Effector CD8-positive, alpha-beta T cell (primary cell): ENCODE measurements around the gene DHRS12.

ENCODE experiments used
- DNase-seq: peaks from one replicate; lab custom pipeline; 2025; lab: John Stamatoyannopoulos, UW
- total RNA-seq, 4 experiments: gene quantifications; one replicate each; lab custom pipeline; 2026; lab: John Stamatoyannopoulos, UW

Gene DHRS12
- total RNA-seq: 2.3 to 7.1 (median 4.2) reads per million in 4 experiments

- DNase-seq: peak; percentile 80
Measured at GRCh38 chr13:51803422-51804294, at the start of gene DHRS12. Gene DHRS12 (minus strand): TSS chr13:51804163. CDS start chr13:51799659, 4,504 bp downstream.

GRCh38 chr13:51849145-51850101, 45.5 kb upstream of the DHRS12 start:
- peak; percentile 12 for DNase-seq

- DNase-seq: no peak
Measured at GRCh38 chr13:51848674-51849073, 44.7 kb upstream of the DHRS12 start.

GRCh38 chr13:51846756-51847155, 42.8 kb upstream of the DHRS12 start:
- no peak for DNase-seq

DNA sequence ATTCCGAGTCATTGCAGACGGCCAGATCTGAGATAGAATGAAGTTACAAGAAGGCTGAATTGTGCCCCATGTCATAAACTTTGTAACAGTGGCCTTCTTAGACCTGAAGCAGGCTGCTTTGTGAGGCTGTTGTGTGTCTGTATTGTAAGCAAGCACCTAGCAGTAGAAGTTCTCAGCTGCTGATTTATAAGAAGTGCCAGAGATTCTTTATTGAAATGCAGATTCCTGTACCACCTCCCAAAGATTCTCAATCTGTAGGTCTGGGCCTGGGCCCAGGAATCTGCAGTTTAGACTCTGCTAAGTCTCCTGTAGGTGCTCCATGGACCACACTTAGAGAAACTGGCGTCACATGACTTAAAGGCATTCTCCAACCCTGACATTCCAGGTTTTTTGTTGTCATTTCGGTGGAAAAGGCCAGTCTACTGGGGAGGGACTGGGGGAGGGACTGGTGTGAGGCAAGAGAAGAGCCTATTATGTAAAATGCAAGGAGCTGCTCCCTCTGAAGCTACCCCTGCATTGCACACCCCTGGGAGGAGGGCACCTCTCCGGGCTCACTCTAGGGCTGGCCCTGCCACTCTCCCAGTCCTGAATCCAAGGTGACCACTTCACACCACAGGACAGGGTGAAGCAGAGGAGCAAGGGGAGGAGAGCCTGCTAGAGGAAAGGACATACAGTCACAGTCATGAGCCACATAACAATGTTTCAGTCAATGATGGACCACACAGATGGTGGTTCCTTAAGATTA, 41.8 kb upstream of the DHRS12 start:
- DNase-seq: no peak

DNA sequence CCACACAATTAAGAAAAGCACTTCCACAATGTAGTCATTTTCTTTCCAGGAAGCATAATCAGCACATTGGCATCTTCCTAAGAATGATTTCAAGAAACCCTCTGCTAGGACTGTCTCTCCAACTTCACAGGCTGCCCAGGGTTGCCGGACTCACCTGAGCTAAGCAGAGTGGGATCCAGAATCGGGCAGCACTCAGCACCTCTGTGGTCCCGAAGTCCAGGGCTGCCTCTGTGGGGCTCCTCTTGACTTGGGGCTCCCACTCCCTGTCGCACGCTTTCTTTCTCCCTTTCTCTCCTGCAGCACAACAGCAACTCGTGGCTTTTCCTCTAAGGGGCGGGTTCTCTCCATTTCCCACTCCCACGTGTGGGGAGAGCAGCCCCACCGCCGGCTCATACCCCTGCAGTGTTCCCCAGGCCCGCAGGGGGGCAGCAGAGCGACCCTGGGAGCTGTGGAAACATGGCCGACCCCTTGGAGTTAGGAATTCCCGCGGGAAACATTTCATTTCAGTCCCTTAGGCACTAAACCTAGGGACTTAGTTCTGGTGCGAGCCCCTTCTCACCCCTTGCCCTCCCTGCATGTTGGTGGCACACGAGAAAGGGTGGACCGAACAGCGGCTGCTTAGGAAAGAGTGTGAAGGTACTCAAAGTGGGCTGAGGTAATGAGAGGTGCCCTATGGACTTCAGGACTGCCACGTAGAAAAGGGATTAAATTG, 41.1 kb upstream of the DHRS12 start, which contains the start of gene TMEM272:
Gene TMEM272 (minus strand): TSS at position 316 of the 712 bp plus-strand sequence. CDS start 6,647 bp downstream, outside the sequence.
- DNase-seq: peak; percentile 51

GRCh38 chr13:51843529-51843928, 39.6 kb upstream of the DHRS12 start:
- no peak for DNase-seq

- DNase-seq: no peak
Measured at GRCh38 chr13:51841732-51842131, 37.8 kb upstream of the DHRS12 start.

- DNase-seq: no peak
Measured at GRCh38 chr13:51840917-51841316, 37.0 kb upstream of the DHRS12 start.

DNA sequence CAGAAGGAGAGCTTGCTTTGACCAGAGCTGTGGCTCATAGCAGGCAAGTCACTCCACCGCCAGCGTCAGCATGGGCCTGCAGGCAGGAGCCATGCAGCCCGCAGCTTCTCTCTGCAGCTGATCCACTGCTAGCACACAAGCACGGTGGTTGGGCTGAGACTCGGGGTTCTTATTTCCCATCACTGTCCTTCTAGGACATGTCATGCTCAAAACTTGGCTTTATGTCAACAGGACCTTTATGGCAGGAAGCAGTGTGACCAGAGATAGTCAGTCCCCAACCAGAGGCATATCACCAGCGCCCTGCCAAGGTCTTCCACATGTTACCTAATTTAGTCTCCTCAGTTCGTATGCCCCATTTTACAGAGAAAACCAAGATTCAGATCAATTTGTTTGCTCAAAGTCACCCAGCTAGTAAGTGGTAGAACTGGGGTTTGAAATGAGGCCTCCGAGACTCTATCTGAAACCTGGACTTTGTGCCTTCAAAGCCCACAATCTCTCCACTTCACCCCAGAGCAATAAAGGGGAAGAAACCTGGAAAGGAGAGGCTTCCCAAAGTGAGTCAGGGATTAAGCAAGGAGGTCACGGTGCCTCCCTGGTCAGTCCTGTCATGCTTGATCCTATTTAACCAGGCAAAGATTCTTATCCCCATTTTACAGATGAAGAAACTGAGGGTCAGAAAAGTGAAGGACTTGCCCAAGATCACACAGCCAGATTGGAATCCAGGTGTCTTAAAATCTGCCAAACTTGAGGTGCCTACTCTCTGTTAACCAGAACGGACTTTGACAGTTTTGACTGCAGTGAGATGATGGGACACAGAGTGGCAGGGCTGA, 36.0 kb upstream of the DHRS12 start:
- no peak for DNase-seq

DNA sequence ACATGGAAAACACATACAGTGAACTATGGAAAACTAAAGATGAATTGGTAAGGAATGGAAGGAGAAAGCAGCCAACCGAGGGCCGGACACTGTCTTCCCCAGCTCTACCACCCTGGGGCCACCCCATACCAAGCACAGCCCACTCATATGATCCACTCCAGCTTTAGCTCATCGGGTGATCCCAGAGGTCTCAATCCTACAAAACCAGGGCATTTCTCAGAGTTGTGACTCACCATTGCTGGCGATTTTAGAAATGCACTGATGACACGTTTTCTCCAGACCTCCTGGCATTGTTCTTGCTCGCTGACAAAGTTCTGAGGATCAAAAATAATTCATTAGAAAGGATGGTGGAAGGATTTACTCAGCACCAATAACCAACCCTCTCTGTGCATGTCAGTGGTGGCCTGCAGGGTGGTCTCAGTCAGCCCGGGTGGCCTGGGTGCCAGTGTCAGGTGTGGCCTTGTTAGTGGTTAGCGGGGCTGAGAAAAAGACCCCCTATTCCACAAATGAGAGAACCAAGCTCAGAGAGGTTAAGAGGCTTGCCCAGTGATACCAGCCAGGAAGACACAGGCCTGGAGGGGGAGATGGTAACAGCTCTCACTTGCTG, 34.4 kb upstream of the DHRS12 start:
- DNase-seq: no peak

DNA sequence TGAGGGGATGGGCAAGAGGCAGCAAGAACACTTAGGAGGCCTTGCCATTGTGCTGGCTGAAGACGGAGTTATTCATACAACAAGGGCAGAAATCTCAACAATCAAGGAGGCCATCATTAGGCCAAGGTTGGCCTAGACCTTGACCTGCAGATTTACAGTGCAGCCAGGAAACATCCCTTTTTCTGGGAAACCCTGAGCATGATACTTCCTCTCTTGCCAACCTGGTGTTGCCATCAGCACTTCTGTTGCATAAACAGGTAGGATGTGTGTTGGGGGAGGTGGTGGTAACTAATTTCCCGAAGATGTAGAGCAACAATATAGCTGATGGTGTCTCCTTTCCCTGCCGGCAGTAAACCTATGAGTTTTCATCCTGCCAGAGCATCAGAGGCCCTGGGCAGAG, 33.1 kb upstream of the DHRS12 start:
- DNase-seq: no peak

- no peak for DNase-seq
Measured at GRCh38 chr13:51834581-51835171, 30.7 kb upstream of the DHRS12 start.

- DNase-seq: no peak
Measured at GRCh38 chr13:51833980-51834379, 30.0 kb upstream of the DHRS12 start.

- DNase-seq: peak; percentile 23
Measured at GRCh38 chr13:51832471-51833152, 28.6 kb upstream of the DHRS12 start.

GRCh38 chr13:51831519-51831918, 27.6 kb upstream of the DHRS12 start:
- DNase-seq: no peak

GRCh38 chr13:51829568-51829899, 25.6 kb upstream of the DHRS12 start:
- no peak for DNase-seq

GRCh38 chr13:51828730-51829567, 25.0 kb upstream of the DHRS12 start:
- DNase-seq: no peak
